Esophagus squamous epithelium (tissue), 5 donors: ENCODE data around the gene ETS1. TPM values are rescaled to one million over a fixed set of nuclear protein-coding genes. Genes with fewer than 3 reads are reported as not detected.

Experiments used
- DNase-seq: peaks from one replicate; lab custom pipeline; 2025; lab: John Stamatoyannopoulos, UW
- H3K27ac ChIP-seq, 4 donors: fragments of 200-600 bp; sonication (generic); one replicate each; pipeline ENCODE4 v1.5.1; 2016 to 2019; ENCODE audit warnings: mild to moderate bottlenecking in 1 of 4
- H3K27me3 ChIP-seq, 4 donors: fragments of 200-600 bp; sonication (generic); 1 replicate in 3 of 4; 2 replicates in 1 of 4; pipeline versions ENCODE4 v1.5.1 to v1.6.0; 2017 to 2021; ENCODE audit warnings: antibody characterized with exemption in 1 of 4
- H3K36me3 ChIP-seq, 3 donors: fragments of 200-600 bp; sonication (generic); one replicate each; pipeline ENCODE4 v1.5.1; 2016 to 2019
- H3K4me1 ChIP-seq, 3 donors: fragments of 200-600 bp; sonication (generic); one replicate each; pipeline ENCODE4 v1.5.1; 2017 to 2019
- H3K4me3 ChIP-seq, 4 donors: fragments of 200-600 bp; sonication (generic); 1 replicate in 3 of 4; 2 replicates in 1 of 4; pipeline ENCODE4 v1.5.1; 2016 to 2019; ENCODE audit warnings: mild to moderate bottlenecking in 2 of 4, moderate library complexity in 1 of 4
- H3K9me3 ChIP-seq, 3 donors: fragments of 200-600 bp; sonication (generic); one replicate each; pipeline ENCODE4 v1.5.1; 2016 to 2019
- POLR2A ChIP-seq, 4 donors: fragments of 450-650 bp; IDR thresholded peaks; one replicate each; pipeline ENCODE4 v1.6.1; 2017; ENCODE audit warnings: antibody characterized with exemption in 4 of 4, mild to moderate bottlenecking in 4 of 4, moderate library complexity in 3 of 4
- WGBS, 2 donors: methylation state at CpG; one replicate each; pipeline ENCODE4 v1.1.5; 2018; 5-methylcytosine and 5-hydroxymethylcytosine counted together
- intact Hi-C: fragments of 100-400 bp; cut with DNase I; formaldehyde crosslinking; loops from one replicate; pipeline ENCODE4 v1.15.0; 2022
- total RNA-seq, 4 donors: library from RNA; depleted of rRNA; stranded (reverse); fragments of >200 nt; gene quantifications; one replicate each; pipeline ENCODE4 v1.1.0, GENCODE V29; 2016
- TF ChIP-seq, protein P1 (sequence below), 6 experiments: fragments of 450-650 bp in 4 of 6; fragments of 200-600 bp in 2 of 6; sonication (generic) in 2 of 6; IDR thresholded peaks; one replicate each; pipeline ENCODE4 v1.5.1; 2016 to 2019; ENCODE audit warnings: antibody characterized with exemption in 6 of 6, mild to moderate bottlenecking in 4 of 6, moderate library complexity in 4 of 6
- donor health status: DM: yes; HTN: yes; CAD: no.

The ETS1 gene
- total RNA-seq, 4 donors from 2014 or later = 3.4 to 37.0 (median 16.4) TPM

GRCh38 chr11:128532016-128532571, 55.3 kb downstream of the ETS1 start:
- Histone ChIP-seq H3K4me1 (peaks cover 0 to 22% (median 0%) of the 10 kb centered on the region in 3 donors), H3K9me3 (no peaks in the 10 kb centered on the region), H3K27me3 (peaks cover 0 to 3% (median 0%) of the 10 kb centered on the region in 4 donors), H3K4me3 (no peak overlapping the region), H3K27ac (no peak overlapping the region), H3K36me3 (no peaks in the 10 kb centered on the region)
- 57 to 58% methylated on average over 5 of the region's 5 CpGs for WGBS, 2 donors
- intact Hi-C loops = no loop called here
- no peak for DNase-seq
- TF ChIP-seq, protein P1, sequence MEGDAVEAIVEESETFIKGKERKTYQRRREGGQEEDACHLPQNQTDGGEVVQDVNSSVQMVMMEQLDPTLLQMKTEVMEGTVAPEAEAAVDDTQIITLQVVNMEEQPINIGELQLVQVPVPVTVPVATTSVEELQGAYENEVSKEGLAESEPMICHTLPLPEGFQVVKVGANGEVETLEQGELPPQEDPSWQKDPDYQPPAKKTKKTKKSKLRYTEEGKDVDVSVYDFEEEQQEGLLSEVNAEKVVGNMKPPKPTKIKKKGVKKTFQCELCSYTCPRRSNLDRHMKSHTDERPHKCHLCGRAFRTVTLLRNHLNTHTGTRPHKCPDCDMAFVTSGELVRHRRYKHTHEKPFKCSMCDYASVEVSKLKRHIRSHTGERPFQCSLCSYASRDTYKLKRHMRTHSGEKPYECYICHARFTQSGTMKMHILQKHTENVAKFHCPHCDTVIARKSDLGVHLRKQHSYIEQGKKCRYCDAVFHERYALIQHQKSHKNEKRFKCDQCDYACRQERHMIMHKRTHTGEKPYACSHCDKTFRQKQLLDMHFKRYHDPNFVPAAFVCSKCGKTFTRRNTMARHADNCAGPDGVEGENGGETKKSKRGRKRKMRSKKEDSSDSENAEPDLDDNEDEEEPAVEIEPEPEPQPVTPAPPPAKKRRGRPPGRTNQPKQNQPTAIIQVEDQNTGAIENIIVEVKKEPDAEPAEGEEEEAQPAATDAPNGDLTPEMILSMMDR (IDR thresholded peaks at IDR 0.05) = no peak
- no peak for TF ChIP-seq POLR2A (IDR thresholded peaks at IDR 0.05)

DNA sequence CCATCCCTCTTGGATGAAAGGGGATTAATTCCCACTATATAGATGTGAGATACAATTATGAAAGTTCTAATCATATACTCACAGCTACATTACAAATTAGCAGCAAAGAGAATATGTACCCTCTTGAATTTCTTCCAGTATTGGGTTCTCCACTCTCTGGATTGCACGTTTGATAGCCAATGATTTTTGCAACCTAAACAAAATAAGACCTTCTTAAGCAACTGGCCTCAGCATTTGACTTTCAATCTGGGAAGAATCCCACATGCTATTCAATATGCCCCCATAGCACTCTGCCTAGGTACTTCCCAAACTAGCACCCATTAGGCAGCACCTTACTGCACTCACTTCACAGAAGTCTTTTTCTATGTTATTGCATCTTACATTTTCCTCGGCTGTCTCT, 55.8 kb downstream of the ETS1 start:
- WGBS, 2 donors = 51 to 53% methylated on average over 2 of the region's 2 CpGs
- H3K27me3 ChIP-seq = no peaks in the 10 kb centered on the region
- H3K36me3 ChIP-seq = no peaks in the 10 kb centered on the region
- no peak overlapping the region for H3K27ac ChIP-seq
- intact Hi-C loops = no loop called here
- no peak for DNase-seq
- no peak for TF ChIP-seq POLR2A (IDR thresholded peaks at IDR 0.05)
- TF ChIP-seq, protein P1 (IDR thresholded peaks at IDR 0.05) = no peak
- H3K4me1 ChIP-seq = peaks cover 0 to 23% (median 0%) of the 10 kb centered on the region in 3 donors
- no peaks in the 10 kb centered on the region for H3K9me3 ChIP-seq
- no peak overlapping the region for H3K4me3 ChIP-seq

GRCh38 chr11:128530118-128531074, 57.0 kb downstream of the ETS1 start:
- no peaks in the 10 kb centered on the region for H3K9me3 ChIP-seq
- H3K36me3 ChIP-seq = no peaks in the 10 kb centered on the region
- 59% methylated on average over 7 of the region's 7 CpGs for WGBS, 2 donors
- no peak overlapping the region for H3K4me3 ChIP-seq
- intact Hi-C loops = no loop called here
- DNase-seq = no peak
- H3K27me3 ChIP-seq = no peaks in the 10 kb centered on the region
- no peak for TF ChIP-seq POLR2A (IDR thresholded peaks at IDR 0.05)
- TF ChIP-seq, protein P1 (IDR thresholded peaks at IDR 0.05) = no peak
- H3K4me1 ChIP-seq = peaks cover 0 to 31% (median 0%) of the 10 kb centered on the region in 3 donors
- H3K27ac ChIP-seq = peak overlapping the region in 2 of 4 donors; percentile 32 to 40

DNA sequence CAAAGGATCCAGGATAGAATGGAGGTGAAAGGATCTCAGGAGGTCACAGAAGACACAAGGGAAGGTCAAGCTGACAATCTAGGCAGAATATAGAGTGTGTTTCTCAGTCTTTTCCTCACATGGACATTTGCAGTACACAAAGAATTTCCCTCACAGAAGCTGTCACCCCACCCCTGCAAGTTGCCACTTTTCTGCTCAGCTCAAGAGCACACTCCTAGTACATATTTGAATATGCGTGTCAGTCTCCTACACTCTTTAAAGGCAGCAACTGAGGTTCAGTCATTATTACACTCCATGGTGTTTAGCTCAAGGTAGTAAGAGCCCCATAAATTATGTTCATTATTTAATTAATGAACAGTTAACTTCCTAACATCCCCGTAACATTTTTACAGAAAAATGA, 59.1 kb downstream of the ETS1 start:
- intact Hi-C loops = no loop called here
- 86 to 97% methylated on average over 2 of the region's 2 CpGs for WGBS, 2 donors
- H3K4me1 ChIP-seq = peaks cover 0 to 49% (median 0%) of the 10 kb centered on the region in 3 donors
- H3K27me3 ChIP-seq = no peaks in the 10 kb centered on the region
- no peak for DNase-seq
- H3K4me3 ChIP-seq = no peak overlapping the region
- peak overlapping the region in 1 of 4 donors; percentile 8 for H3K27ac ChIP-seq
- TF ChIP-seq, protein P1 (IDR thresholded peaks at IDR 0.05) = no peak
- no peak for TF ChIP-seq POLR2A (IDR thresholded peaks at IDR 0.05)
- no peaks in the 10 kb centered on the region for H3K9me3 ChIP-seq
- H3K36me3 ChIP-seq = no peaks in the 10 kb centered on the region

- intact Hi-C loops = no loop called here
- Histone ChIP-seq H3K27ac (peak overlapping the region in 1 of 4 donors; percentile 5), H3K36me3 (no peaks in the 10 kb centered on the region), H3K27me3 (no peaks in the 10 kb centered on the region), H3K4me1 (peaks cover 0 to 52% (median 0%) of the 10 kb centered on the region in 3 donors), H3K4me3 (no peak overlapping the region), H3K9me3 (no peaks in the 10 kb centered on the region)
- TF ChIP-seq, protein P1 (IDR thresholded peaks at IDR 0.05) = no peak
- no peak for TF ChIP-seq POLR2A (IDR thresholded peaks at IDR 0.05)
- no peak for DNase-seq
- 100% methylated on average over 1 to 2 of the region's 2 CpGs for WGBS, 2 donors
Measured at GRCh38 chr11:128527046-128527445, 60.3 kb downstream of the ETS1 start.
